ENCODE measurements around the gene SLC22A5.

DNA sequence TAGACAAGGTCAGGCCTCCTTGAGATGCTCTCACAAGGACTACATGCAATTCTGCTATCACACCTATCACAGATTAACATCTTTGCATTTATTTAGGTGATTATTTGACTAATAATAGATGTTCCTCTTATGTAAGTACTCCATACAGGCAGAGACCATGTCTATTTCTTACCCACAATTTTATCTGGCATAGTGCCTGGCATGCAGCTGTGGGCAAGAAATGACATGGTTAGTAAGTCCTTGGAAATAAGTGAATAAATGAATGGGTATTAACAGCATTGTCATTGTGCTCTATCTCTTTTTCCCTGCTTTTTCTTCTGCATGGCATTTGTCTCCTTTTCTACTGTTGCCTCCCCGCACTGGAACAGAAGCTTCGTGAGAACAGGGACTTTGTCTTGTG, 49.4 kb downstream of the SLC22A5 start:
- TF ChIP-seq, protein P1, sequence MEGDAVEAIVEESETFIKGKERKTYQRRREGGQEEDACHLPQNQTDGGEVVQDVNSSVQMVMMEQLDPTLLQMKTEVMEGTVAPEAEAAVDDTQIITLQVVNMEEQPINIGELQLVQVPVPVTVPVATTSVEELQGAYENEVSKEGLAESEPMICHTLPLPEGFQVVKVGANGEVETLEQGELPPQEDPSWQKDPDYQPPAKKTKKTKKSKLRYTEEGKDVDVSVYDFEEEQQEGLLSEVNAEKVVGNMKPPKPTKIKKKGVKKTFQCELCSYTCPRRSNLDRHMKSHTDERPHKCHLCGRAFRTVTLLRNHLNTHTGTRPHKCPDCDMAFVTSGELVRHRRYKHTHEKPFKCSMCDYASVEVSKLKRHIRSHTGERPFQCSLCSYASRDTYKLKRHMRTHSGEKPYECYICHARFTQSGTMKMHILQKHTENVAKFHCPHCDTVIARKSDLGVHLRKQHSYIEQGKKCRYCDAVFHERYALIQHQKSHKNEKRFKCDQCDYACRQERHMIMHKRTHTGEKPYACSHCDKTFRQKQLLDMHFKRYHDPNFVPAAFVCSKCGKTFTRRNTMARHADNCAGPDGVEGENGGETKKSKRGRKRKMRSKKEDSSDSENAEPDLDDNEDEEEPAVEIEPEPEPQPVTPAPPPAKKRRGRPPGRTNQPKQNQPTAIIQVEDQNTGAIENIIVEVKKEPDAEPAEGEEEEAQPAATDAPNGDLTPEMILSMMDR (IDR thresholded peaks at IDR 0.05) = no peak
- TF ChIP-seq POLR2A (IDR thresholded peaks at IDR 0.05; ENCODE audit: low read length) = no peak
- TF ChIP-seq, protein P2, sequence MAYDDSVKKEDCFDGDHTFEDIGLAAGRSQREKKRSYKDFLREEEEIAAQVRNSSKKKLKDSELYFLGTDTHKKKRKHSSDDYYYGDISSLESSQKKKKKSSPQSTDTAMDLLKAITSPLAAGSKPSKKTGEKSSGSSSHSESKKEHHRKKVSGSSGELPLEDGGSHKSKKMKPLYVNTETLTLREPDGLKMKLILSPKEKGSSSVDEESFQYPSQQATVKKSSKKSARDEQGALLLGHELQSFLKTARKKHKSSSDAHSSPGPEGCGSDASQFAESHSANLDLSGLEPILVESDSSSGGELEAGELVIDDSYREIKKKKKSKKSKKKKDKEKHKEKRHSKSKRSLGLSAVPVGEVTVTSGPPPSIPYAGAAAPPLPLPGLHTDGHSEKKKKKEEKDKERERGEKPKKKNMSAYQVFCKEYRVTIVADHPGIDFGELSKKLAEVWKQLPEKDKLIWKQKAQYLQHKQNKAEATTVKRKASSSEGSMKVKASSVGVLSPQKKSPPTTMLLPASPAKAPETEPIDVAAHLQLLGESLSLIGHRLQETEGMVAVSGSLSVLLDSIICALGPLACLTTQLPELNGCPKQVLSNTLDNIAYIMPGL (CRISPR knock-in tag; IDR thresholded peaks at IDR 0.05; ENCODE audit: borderline replicate concordance) = no peak
- no peak for TF ChIP-seq FOSL2 (IDR thresholded peaks at IDR 0.05)
- no peak for TF ChIP-seq FOSL2 (CRISPR knock-in tag; IDR thresholded peaks at IDR 0.05)
- no peak for TF ChIP-seq REST (IDR thresholded peaks at IDR 0.05)
- no peak for TF ChIP-seq CEBPB (IDR thresholded peaks at IDR 0.05)
- no peak for TF ChIP-seq EP300 (IDR thresholded peaks at IDR 0.05)
- TF ChIP-seq RNF2 (IDR thresholded peaks at IDR 0.05; ENCODE audit: borderline replicate concordance, low read depth) = no peak
- TF ChIP-seq JUNB (IDR thresholded peaks at IDR 0.05) = no peak
- no peak for TF ChIP-seq SMC3 (IDR thresholded peaks at IDR 0.05)
- no peak for TF ChIP-seq EHF (CRISPR knock-in tag; IDR thresholded peaks at IDR 0.05)
- TF ChIP-seq ELK1 (IDR thresholded peaks at IDR 0.05; ENCODE audit: low read depth, low read length) = no peak
- no peak for TF ChIP-seq MYC (IDR thresholded peaks at IDR 0.05; ENCODE audit: borderline replicate concordance, low read length)
- TF ChIP-seq, protein P3, sequence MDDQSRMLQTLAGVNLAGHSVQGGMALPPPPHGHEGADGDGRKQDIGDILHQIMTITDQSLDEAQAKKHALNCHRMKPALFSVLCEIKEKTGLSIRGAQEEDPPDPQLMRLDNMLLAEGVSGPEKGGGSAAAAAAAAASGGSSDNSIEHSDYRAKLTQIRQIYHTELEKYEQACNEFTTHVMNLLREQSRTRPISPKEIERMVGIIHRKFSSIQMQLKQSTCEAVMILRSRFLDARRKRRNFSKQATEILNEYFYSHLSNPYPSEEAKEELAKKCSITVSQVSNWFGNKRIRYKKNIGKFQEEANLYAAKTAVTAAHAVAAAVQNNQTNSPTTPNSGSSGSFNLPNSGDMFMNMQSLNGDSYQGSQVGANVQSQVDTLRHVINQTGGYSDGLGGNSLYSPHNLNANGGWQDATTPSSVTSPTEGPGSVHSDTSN (IDR thresholded peaks at IDR 0.05) = no peak
